Myocyte (in vitro differentiated cells): ENCODE data around the gene BOLA3. TPM values are rescaled to one million over a fixed set of nuclear protein-coding genes. Genes with fewer than 3 reads are reported as not detected.

Source experiments
- total RNA-seq: library from RNA; depleted of rRNA; stranded (reverse); fragments of >200 nt; gene quantifications from 2 replicates; pipeline ENCODE4 v1.2.3, GENCODE V29; 2014

Gene BOLA3
- total RNA-seq, 1 donor from 2014 or later = 51.5 TPM

Other genes starting within 250 kb of the BOLA3 start
- 38.8 and 44.6 TPM in 2 replicates for gene DGUOK, start 221.0 kb downstream of the BOLA3 start, total RNA-seq
- gene TET3, start 163.0 kb downstream of the BOLA3 start, total RNA-seq = 5.2 and 6.4 TPM in 2 replicates
- gene MOB1A, start 31.0 kb upstream of the BOLA3 start, total RNA-seq = 94.5 and 96.9 TPM in 2 replicates
- 52.9 and 66.1 TPM in 2 replicates for gene MTHFD2, start 50.7 kb upstream of the BOLA3 start, total RNA-seq
- gene SLC4A5, start 195.5 kb upstream of the BOLA3 start, total RNA-seq = 0.43 and 2.0 TPM in 2 replicates
- 121 and 123 TPM in 2 replicates for gene DCTN1, start 232.4 kb upstream of the BOLA3 start, total RNA-seq